AG09309 (cell line): Measurements from ENCODE around the gene CCNG2.
"Not testable (repeated sequence)": the region's sequence is repeated elsewhere in the genome, so short reads cannot be mapped to it uniquely, and the experiment has no call there.

Experiments used
- DNase-seq: peaks from one replicate; pipeline ENCODE4 v3.0.0-alpha.2; 2010; ENCODE audit warnings: low read depth
- H3K4me3 ChIP-seq: 2 replicates; pipeline ENCODE4 v1.5.1; 2011; ENCODE audit warnings: mild to moderate bottlenecking, low read depth, low read length, moderate library complexity; ENCODE audit not compliant: control insufficient read depth
- TF ChIP-seq, protein P1 (sequence below): IDR thresholded peaks from 2 replicates; pipeline ENCODE4 v1.5.1; 2011; ENCODE audit warnings: mild to moderate bottlenecking, low read depth, low read length, inconsistent platforms; ENCODE audit not compliant: insufficient read depth, control insufficient read depth; ENCODE audit errors: missing control alignments

The CCNG2 gene

GRCh38 chr4:77132652-77133312 is 24.2 kb upstream of the CCNG2 start:
- TF ChIP-seq, protein P1, sequence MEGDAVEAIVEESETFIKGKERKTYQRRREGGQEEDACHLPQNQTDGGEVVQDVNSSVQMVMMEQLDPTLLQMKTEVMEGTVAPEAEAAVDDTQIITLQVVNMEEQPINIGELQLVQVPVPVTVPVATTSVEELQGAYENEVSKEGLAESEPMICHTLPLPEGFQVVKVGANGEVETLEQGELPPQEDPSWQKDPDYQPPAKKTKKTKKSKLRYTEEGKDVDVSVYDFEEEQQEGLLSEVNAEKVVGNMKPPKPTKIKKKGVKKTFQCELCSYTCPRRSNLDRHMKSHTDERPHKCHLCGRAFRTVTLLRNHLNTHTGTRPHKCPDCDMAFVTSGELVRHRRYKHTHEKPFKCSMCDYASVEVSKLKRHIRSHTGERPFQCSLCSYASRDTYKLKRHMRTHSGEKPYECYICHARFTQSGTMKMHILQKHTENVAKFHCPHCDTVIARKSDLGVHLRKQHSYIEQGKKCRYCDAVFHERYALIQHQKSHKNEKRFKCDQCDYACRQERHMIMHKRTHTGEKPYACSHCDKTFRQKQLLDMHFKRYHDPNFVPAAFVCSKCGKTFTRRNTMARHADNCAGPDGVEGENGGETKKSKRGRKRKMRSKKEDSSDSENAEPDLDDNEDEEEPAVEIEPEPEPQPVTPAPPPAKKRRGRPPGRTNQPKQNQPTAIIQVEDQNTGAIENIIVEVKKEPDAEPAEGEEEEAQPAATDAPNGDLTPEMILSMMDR: no peak
- DNase-seq: no peak
- no peak overlapping the region for H3K4me3 ChIP-seq

GRCh38 chr4:77137448-77137847 is 19.6 kb upstream of the CCNG2 start:
- H3K4me3 ChIP-seq, DNase-seq: not testable (repeated sequence)

DNA sequence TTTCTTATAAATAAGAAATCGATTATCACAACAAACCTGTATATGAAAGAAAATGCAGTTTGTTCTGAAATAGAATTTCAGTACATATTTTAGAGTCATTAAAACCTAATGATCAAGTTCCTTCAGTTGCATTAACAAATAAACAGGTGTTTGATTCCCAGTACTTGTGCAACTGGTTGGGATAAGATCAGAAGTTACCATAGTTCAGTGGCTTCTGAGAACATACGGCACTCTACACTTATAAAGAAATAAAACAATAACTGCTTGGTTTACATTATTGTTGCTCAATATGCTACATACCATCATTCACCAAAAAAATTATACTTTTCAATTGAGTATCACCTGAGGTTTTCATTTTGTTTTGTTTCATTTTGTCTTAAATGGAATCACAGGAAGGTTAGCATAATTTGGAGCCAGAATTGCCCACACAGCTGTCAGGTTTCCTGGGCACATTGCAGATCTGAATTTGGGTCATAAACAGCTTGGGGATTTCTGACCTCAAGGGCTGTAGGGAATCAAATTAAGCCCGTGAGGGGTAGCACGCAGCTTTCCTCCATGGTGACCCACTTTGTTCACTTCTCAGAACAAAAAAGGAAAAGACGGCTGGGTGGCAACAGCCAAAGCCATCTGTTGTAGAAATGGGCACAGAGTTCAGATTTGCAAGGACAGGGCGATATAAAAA is 14.9 kb upstream of the CCNG2 start:
- DNase-seq: no peak
- TF ChIP-seq, protein P1: no peak

GRCh38 chr4:77142646-77143028 is 14.4 kb upstream of the CCNG2 start:
- H3K4me3 ChIP-seq: no peak overlapping the region
- no peak for DNase-seq
- TF ChIP-seq, protein P1: no peak

More for the DNA sequence above, 14.9 kb upstream of the CCNG2 start:
- H3K4me3 ChIP-seq: no peak overlapping the region

- TF ChIP-seq, protein P1: no peak
- H3K4me3 ChIP-seq: no peak overlapping the region
- DNase-seq: no peak
These were observed 13.9 kb upstream of the CCNG2 start for GRCh38 chr4:77143091-77143490.

DNA sequence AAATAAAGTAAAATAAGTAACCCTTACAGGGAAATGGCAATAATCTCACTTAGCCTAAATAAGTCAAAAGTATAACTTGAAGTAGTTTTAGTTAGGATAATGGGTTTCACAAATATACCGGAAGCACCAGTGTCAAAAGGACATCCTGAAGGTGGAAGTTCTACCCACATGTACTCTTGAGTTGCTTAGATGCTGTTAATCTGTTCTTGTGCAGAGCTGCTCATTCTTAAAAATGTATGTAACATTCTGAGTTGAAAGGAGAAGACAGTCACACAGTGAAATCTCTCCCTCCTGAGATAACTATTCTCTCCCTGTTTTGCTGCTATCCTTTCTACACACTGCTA is 11.2 kb upstream of the CCNG2 start:
- no peak for DNase-seq

More for the DNA sequence above, 11.2 kb upstream of the CCNG2 start:
- H3K4me3 ChIP-seq: no peak overlapping the region
- TF ChIP-seq, protein P1: no peak
